HCT116 (cell line): ENCODE data around the gene ARRDC2. TPM values are rescaled to one million over a fixed set of nuclear protein-coding genes. Genes with fewer than 3 reads are reported as not detected.

ENCODE experiments used
- ATAC-seq: fragments of 200-7000 bp; cut with Tn5 transposase; 2 replicates; pipeline ENCODE4 v1.9.1; 2020; ENCODE audit warnings: mild to moderate bottlenecking, moderate library complexity
- BruUV-seq: library from RNA; stranded (reverse); fragments of 400-500 nt; replicated peaks from 2 replicates; lab custom pipeline; 2021; lab: Mats Ljungman, UMichigan
- CTCF ChIA-PET: fragments of 300-600 bp; sonication (Branson Sonifier 250); formaldehyde crosslinking; loops from one replicate; lab custom pipeline; 2021; ENCODE audit warnings: antibody characterized with exemption; lab: Charles Lee
- POLR2A ChIA-PET: fragments of 300-600, 350-600 bp; sonication (Branson Sonifier 250); formaldehyde crosslinking; loops from one replicate; lab custom pipeline; 2021; ENCODE audit warnings: antibody characterized with exemption; lab: Charles Lee
- RAD21 ChIA-PET, 2 experiments: fragments of 300-600 bp; sonication (Branson Sonifier 250); formaldehyde crosslinking; loops; one replicate each; lab custom pipeline; 2023; ENCODE audit warnings: low total read pairs in 2 of 2; ENCODE audit not compliant: uncharacterized antibody in 2 of 2, unreplicated experiment in 2 of 2, low non-redundant PET in 1 of 2; lab: Charles Lee
- DNase-seq: peaks from one replicate; pipeline ENCODE4 v3.0.0-alpha.2; 2010; ENCODE audit warnings: low read depth, low spot score
- H2AFZ ChIP-seq: fragments of 200-600 bp; shearing (Covaris generic), sonication (generic); 2 replicates; pipeline ENCODE4 v1.6.1; 2017; ENCODE audit warnings: low read depth, mixed run types, mixed read lengths, antibody characterized with exemption, low read length; ENCODE audit not compliant: poor library complexity, severe bottlenecking
- H3K27ac ChIP-seq: 2 replicates; pipeline ENCODE4 v1.5.1; 2012; ENCODE audit warnings: low read depth, low read length
- H3K27me3 ChIP-seq: fragments of 200-600 bp; sonication (generic); 2 replicates; pipeline ENCODE4 v1.6.1; 2016; ENCODE audit warnings: mixed run types, low read length, mixed read lengths; ENCODE audit not compliant: insufficient read depth
- H3K36me3 ChIP-seq, 2 experiments: fragments of 200-500 bp in 1 of 2; fragments of 200-600 bp in 1 of 2; sonication (Bioruptor generic) in 1 of 2; sonication (generic) in 1 of 2; 2 replicates each; pipeline versions ENCODE4 v1.5.1 to v1.6.1; 2014 to 2016; ENCODE audit warnings: low read length in 2 of 2, inconsistent platforms in 1 of 2, mixed read lengths in 1 of 2, mixed run types in 1 of 2; ENCODE audit not compliant: insufficient read depth in 2 of 2, control insufficient read depth in 1 of 2
- H3K4me1 ChIP-seq, 2 experiments: fragments of 200-600 bp in 1 of 2; sonication (generic) in 1 of 2; 2 replicates each; pipeline versions ENCODE4 v1.5.1 to v1.6.1; 2012 to 2017; ENCODE audit warnings: low read length in 2 of 2, inconsistent platforms in 1 of 2, mild to moderate bottlenecking in 1 of 2, mixed read lengths in 1 of 2, mixed run types in 1 of 2, moderate library complexity in 1 of 2; ENCODE audit not compliant: insufficient read depth in 2 of 2, control insufficient read depth in 1 of 2
- H3K4me2 ChIP-seq: fragments of 200-600 bp; sonication (generic); 2 replicates; pipeline ENCODE4 v1.6.1; 2017; ENCODE audit warnings: mixed run types, low read length, mixed read lengths
- H3K4me3 ChIP-seq, 2 experiments: fragments of 200-600 bp in 1 of 2; sonication (generic) in 1 of 2; replicated peaks in 1 of 2; 2 replicates each; pipeline ENCODE4 v1.5.1; 2011 to 2016; ENCODE audit warnings: low read length in 2 of 2, control low read depth in 1 of 2, low read depth in 1 of 2, mild to moderate bottlenecking in 1 of 2, mixed read lengths in 1 of 2, mixed run types in 1 of 2
- H3K79me2 ChIP-seq: fragments of 200-600 bp; sonication (generic); 2 replicates; pipeline ENCODE4 v1.6.1; 2017; ENCODE audit warnings: mild to moderate bottlenecking, mixed run types, low read length, moderate library complexity, mixed read lengths; ENCODE audit not compliant: insufficient read depth
- H3K9ac ChIP-seq: fragments of 200-600 bp; sonication (generic); 2 replicates; pipeline ENCODE4 v1.6.1; 2016; ENCODE audit warnings: low read length, mixed read lengths
- H3K9me2 ChIP-seq: fragments of 200-600 bp; sonication (generic), shearing (Covaris generic); 2 replicates; pipeline ENCODE4 v1.6.1; 2017; ENCODE audit warnings: mixed run types, mild to moderate bottlenecking, moderate library complexity; ENCODE audit not compliant: insufficient read depth
- H3K9me3 ChIP-seq, 2 experiments: fragments of 200-500 bp in 1 of 2; fragments of 200-600 bp in 1 of 2; sonication (Bioruptor generic) in 1 of 2; sonication (generic) in 1 of 2; 2 replicates each; pipeline ENCODE4 v1.6.1; 2014 to 2017; ENCODE audit warnings: low read length in 2 of 2, mixed read lengths in 2 of 2, inconsistent platforms in 1 of 2, low read depth in 1 of 2, mild to moderate bottlenecking in 1 of 2, mixed run types in 1 of 2, moderate library complexity in 1 of 2; ENCODE audit not compliant: control insufficient read depth in 1 of 2, insufficient read depth in 1 of 2
- H4K20me1 ChIP-seq: fragments of 200-600 bp; sonication (generic), shearing (Covaris generic); 2 replicates; pipeline ENCODE4 v1.6.1; 2017; ENCODE audit warnings: mixed run types, mild to moderate bottlenecking, moderate library complexity; ENCODE audit not compliant: insufficient read depth
- EGR1 ChIP-seq: IDR thresholded peaks from 2 replicates; pipeline ENCODE4 v1.6.1; 2012; ENCODE audit warnings: low read depth
- ELF1 ChIP-seq: IDR thresholded peaks from 2 replicates; pipeline ENCODE4 v1.6.1; 2012; ENCODE audit warnings: low read depth, borderline replicate concordance
- EZH2phosphoT487 ChIP-seq: fragments of 200-600 bp; IDR thresholded peaks from 2 replicates; pipeline ENCODE4 v1.6.1; 2018; ENCODE audit warnings: antibody characterized with exemption, borderline replicate concordance
- FOSL1 ChIP-seq: IDR thresholded peaks from 2 replicates; pipeline ENCODE4 v1.6.1; 2012; ENCODE audit warnings: low read depth
- POLR2A ChIP-seq: IDR thresholded peaks from 2 replicates; pipeline ENCODE4 v1.7.0; 2011; ENCODE audit warnings: borderline replicate concordance; ENCODE audit not compliant: insufficient read depth, insufficient read length; ENCODE audit errors: extremely low read depth
- POLR2AphosphoS5 ChIP-seq: IDR thresholded peaks from 2 replicates; pipeline ENCODE4 v1.6.1; 2011; ENCODE audit warnings: mild to moderate bottlenecking, low read depth, low read length, moderate library complexity
- RAD21 ChIP-seq: IDR thresholded peaks from 2 replicates; pipeline ENCODE4 v1.6.1; 2012; ENCODE audit warnings: low read depth, mild to moderate bottlenecking
- SIN3A ChIP-seq: IDR thresholded peaks from 2 replicates; pipeline ENCODE4 v1.6.1; 2012; ENCODE audit warnings: low read depth
- SRF ChIP-seq: IDR thresholded peaks from 2 replicates; pipeline ENCODE4 v1.6.1; 2012; ENCODE audit warnings: low read depth
- intact Hi-C: fragments of 100-400 bp; cut with micrococcal nuclease; formaldehyde crosslinking; loops from 2 replicates; pipeline ENCODE4 v1.10.0; 2022
- total RNA-seq: library from RNA; stranded (reverse); gene quantifications from one replicate; pipeline ENCODE4 v1.2.1, GENCODE V29; 2021; ENCODE audit not compliant: unreplicated experiment
- TF ChIP-seq, protein P1 (sequence below): IDR thresholded peaks from 2 replicates; pipeline ENCODE4 v1.6.1; 2012
- TF ChIP-seq, protein P2 (sequence below): IDR thresholded peaks from 2 replicates; pipeline ENCODE4 v1.6.1; 2012

Gene ARRDC2
- total RNA-seq, 1 experiment from 2014 or later, result 36.5 TPM

DNA sequence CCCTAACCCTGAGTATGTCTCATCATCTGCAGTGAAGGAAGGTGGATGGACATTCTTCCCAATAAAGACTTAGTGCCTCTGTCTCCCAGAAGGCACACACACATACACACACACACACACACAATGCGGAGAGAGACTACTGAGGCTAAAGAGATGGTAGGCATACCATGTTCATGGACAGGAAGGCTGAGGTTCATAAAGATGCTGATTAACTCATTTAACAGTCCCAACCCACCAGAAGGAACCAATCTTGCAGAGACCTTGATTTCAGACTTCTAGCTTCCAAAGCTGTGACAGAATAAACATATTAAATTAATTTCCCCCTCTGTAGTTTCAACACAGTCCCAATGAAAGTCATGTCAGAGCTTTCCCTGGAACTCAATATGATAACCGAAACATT, 33.1 kb downstream of the ARRDC2 start (continued):
- no peak for TF ChIP-seq EZH2phosphoT487

DNA sequence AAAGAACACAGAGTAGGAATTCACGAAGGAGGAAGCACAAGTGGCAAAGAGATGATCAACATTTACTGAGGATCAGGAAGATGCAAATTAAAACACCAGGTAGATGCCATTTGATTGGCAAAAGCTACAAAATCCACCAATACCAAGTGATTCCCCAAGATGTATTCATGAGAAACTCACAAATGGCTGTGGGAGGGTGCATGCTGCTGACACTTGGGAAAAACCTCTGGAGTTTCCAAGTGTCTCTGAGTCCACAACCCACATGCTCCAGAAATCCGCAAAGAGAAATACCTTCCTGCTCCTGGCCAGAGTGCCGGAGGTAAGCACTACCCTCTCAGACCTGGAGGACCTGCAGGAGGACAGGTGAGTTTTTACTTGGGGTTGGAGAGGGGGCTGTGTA, 35.7 kb downstream of the ARRDC2 start:
- no peak for ATAC-seq
- ChIA-PET RAD21 (no interaction called here), CTCF (no interaction called here), POLR2A (no interaction called here)
- Histone ChIP-seq H3K79me2 (no peaks in the 10 kb centered on the region), H3K9me3 (no peaks in the 10 kb centered on the region; a peak in 1 of 4 replicates), H3K9me2 (no peaks in the 10 kb centered on the region), H3K27ac (no peak overlapping the region), H3K36me3 (no peaks in the 10 kb centered on the region), H3K4me2 (no peak overlapping the region), H3K4me1 (peaks cover 14 to 20% of the 10 kb centered on the region in 2 experiments), H3K4me3 (no peak overlapping the region), H3K9ac (no peak overlapping the region), H3K27me3 (no peaks in the 10 kb centered on the region), H2AFZ (no peak overlapping the region), H4K20me1 (no peaks in the 10 kb centered on the region)
- TF ChIP-seq SIN3A (no peak), RAD21 (no peak), EGR1 (no peak), ELF1 (no peak), POLR2AphosphoS5 (no peak)
- TF ChIP-seq, protein P1, sequence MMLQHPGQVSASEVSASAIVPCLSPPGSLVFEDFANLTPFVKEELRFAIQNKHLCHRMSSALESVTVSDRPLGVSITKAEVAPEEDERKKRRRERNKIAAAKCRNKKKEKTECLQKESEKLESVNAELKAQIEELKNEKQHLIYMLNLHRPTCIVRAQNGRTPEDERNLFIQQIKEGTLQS, result no peak
- DNase-seq, result no peak
- intact Hi-C loops, result no loop called here
- no TSS peak for BruUV-seq

DNA sequence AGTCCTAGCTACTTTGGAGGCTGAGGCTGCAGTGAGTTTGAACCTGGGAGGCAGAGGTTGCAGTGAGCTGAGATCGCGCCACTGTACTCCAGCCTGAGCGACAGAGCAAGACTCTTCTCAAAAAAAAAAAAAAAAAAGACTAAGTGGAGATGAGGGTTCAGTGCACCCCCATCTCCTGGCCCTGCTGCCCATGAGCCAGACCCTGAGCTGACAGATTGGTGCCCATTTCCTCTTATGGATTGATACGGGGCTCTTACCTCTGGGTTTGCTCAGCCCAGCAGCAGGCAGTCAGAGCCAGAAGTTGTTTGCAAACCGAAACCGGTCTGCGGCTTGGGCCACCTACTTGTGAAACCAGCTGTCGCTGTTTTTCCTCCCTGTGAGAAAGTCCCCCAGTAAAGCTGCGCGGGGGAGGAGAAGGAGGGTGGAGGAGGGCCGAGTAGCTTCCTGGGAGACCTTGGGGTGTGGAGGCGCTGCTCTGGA, 36.9 kb downstream of the ARRDC2 start:
- Histone ChIP-seq H2AFZ (no peak overlapping the region), H3K9me2 (no peaks in the 10 kb centered on the region), H3K9ac (no peak overlapping the region), H4K20me1 (no peaks in the 10 kb centered on the region), H3K27ac (no peak overlapping the region), H3K4me3 (no peak overlapping the region)
- no TSS peak for BruUV-seq
- ATAC-seq, result no peak
- RAD21 ChIA-PET, result no interaction called here
- intact Hi-C loops, result no loop called here
- TF ChIP-seq POLR2A (no peak), FOSL1 (no peak), RAD21 (no peak), SRF (no peak)
- TF ChIP-seq, protein P2, sequence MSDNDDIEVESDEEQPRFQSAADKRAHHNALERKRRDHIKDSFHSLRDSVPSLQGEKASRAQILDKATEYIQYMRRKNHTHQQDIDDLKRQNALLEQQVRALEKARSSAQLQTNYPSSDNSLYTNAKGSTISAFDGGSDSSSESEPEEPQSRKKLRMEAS, result no peak
- TF ChIP-seq, all 23 proteins: peak for 0
- H3K9me3 ChIP-seq, result no peaks in the 10 kb centered on the region; a peak in 1 of 4 replicates
- no peaks in the 10 kb centered on the region for H3K79me2 ChIP-seq
- ChIA-PET CTCF (no interaction called here), POLR2A (interaction anchor here (0.6 kb wide), 1 partner anchor 537 kb away, joined by 3 read pairs; no protein-coding TSS in a partner anchor)
- no peaks in the 10 kb centered on the region for H3K36me3 ChIP-seq
- DNase-seq, result no peak
- peak overlapping the region; percentile 76; the same call in 1 of the 2 replicates for H3K4me2 ChIP-seq
- no peaks in the 10 kb centered on the region for H3K27me3 ChIP-seq
- peaks cover 14 to 20% of the 10 kb centered on the region in 2 experiments for H3K4me1 ChIP-seq
